Right lobe of liver (tissue), 4 donors: Measurements from ENCODE around the gene OTC.

ENCODE experiments used
- POLR2A ChIP-seq: fragments of 450-650 bp; IDR thresholded peaks from one replicate; pipeline ENCODE4 v1.6.1; 2017; ENCODE audit warnings: antibody characterized with exemption, mild to moderate bottlenecking
- TF ChIP-seq, protein P1 (sequence below), 4 donors: fragments of 200-600 bp in 3 of 4; fragments of 450-650 bp in 1 of 4; IDR thresholded peaks; one replicate each; pipeline versions ENCODE4 v1.5.1 to v1.8.0; 2016 to 2022; ENCODE audit warnings: antibody characterized with exemption in 4 of 4, mild to moderate bottlenecking in 2 of 4
- donor health status: DM: no; HTN: no; CAD: no.
- donor health status: DM: no; HTN: no; CAD: no.
- donor health status: DM: no; HTN: yes; CAD: no.

GRCh38 chrX:38465686-38466085 lies 113.3 kb downstream of the OTC start:
- TF ChIP-seq POLR2A, result no peak
- TF ChIP-seq, protein P1, sequence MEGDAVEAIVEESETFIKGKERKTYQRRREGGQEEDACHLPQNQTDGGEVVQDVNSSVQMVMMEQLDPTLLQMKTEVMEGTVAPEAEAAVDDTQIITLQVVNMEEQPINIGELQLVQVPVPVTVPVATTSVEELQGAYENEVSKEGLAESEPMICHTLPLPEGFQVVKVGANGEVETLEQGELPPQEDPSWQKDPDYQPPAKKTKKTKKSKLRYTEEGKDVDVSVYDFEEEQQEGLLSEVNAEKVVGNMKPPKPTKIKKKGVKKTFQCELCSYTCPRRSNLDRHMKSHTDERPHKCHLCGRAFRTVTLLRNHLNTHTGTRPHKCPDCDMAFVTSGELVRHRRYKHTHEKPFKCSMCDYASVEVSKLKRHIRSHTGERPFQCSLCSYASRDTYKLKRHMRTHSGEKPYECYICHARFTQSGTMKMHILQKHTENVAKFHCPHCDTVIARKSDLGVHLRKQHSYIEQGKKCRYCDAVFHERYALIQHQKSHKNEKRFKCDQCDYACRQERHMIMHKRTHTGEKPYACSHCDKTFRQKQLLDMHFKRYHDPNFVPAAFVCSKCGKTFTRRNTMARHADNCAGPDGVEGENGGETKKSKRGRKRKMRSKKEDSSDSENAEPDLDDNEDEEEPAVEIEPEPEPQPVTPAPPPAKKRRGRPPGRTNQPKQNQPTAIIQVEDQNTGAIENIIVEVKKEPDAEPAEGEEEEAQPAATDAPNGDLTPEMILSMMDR (IDR thresholded peaks at IDR 0.05), result no peak
